Transverse colon (tissue), 4 donors: Measurements from ENCODE around the gene ATP9A.

Source experiments
- CTCF ChIP-seq, 5 experiments: fragments of 200-600 bp in 3 of 5; fragments of 450-650 bp in 2 of 5; sonication (generic) in 3 of 5; IDR thresholded peaks; 1 replicate in 2 of 5; 2 replicates in 3 of 5; pipeline ENCODE4 v1.5.1; 2016 to 2017; ENCODE audit warnings: antibody characterized with exemption in 5 of 5, inconsistent platforms in 3 of 5, mild to moderate bottlenecking in 2 of 5, moderate library complexity in 1 of 5
- EP300 ChIP-seq: sonication (generic); formaldehyde crosslinking; IDR thresholded peaks from one replicate; pipeline ENCODE4 v1.6.1; 2017; ENCODE audit warnings: antibody characterized with exemption, low read depth
- POLR2A ChIP-seq: fragments of 450-650 bp; IDR thresholded peaks from one replicate; pipeline ENCODE4 v1.6.1; 2016; ENCODE audit warnings: antibody characterized with exemption, mild to moderate bottlenecking, moderate library complexity
- POLR2AphosphoS5 ChIP-seq, 3 donors: sonication (generic); formaldehyde crosslinking; IDR thresholded peaks; one replicate each; pipeline ENCODE4 v1.6.1; 2016; ENCODE audit warnings: antibody characterized with exemption in 3 of 3

GRCh38 chr20:51549474-51549873 lies 218.7 kb downstream of the ATP9A start:
- TF ChIP-seq CTCF (IDR thresholded peaks at IDR 0.05) (no peak), POLR2A (no peak), POLR2AphosphoS5 (IDR thresholded peaks at IDR 0.05) (no peak), EP300 (no peak)
